H1 (cell line): ENCODE measurements around the gene LRRIQ4. TPM values are rescaled to one million over a fixed set of nuclear protein-coding genes. Genes with fewer than 3 reads are reported as not detected.

ENCODE experiments used
- CTCF ChIA-PET: fragments of 300-600 bp; sonication (Branson Sonifier 250); formaldehyde crosslinking; loops from one replicate; lab custom pipeline; 2021; ENCODE audit not compliant: partially characterized antibody; lab: Charles Lee
- POLR2A ChIA-PET: fragments of 300-600 bp; sonication (Branson Sonifier 250); formaldehyde crosslinking; loops from one replicate; lab custom pipeline; 2021; ENCODE audit warnings: inconsistent platforms; ENCODE audit not compliant: partially characterized antibody; lab: Charles Lee
- DNase-seq, 2 experiments: peaks; one replicate each; pipeline versions ENCODE4 v3.0.0 to v3.0.0-alpha.2; 2010 to 2022; ENCODE audit warnings: low spot score in 2 of 2, low read depth in 1 of 2, mixed read lengths in 1 of 2
- FAIRE-seq: peaks from 2 replicates; lab custom pipeline; 2011; peaks lifted over from hg19 to GRCh38; lab: Jason Lieb, UNC
- H2AFZ ChIP-seq: 2 replicates; pipeline ENCODE4 v1.8.1; 2012; ENCODE audit warnings: low read length, inconsistent platforms
- H2AK5ac ChIP-seq: 2 replicates; pipeline ENCODE4 v1.6.1; 2013; ENCODE audit warnings: low read depth, low read length
- H2BK120ac ChIP-seq: replicated peaks from 2 replicates; pipeline ENCODE3; 2013; ENCODE audit warnings: low read depth, low read length, inconsistent platforms
- H2BK12ac ChIP-seq: 2 replicates; pipeline ENCODE4 v1.6.1; 2013; ENCODE audit warnings: low read depth, low read length
- H2BK15ac ChIP-seq: 2 replicates; pipeline ENCODE4 v1.6.1; 2013; ENCODE audit warnings: low read length
- H2BK20ac ChIP-seq: 2 replicates; pipeline ENCODE4 v1.6.1; 2013; ENCODE audit warnings: low read length
- H2BK5ac ChIP-seq: 2 replicates; pipeline ENCODE4 v1.6.1; 2013; ENCODE audit warnings: low read depth, low read length
- H3K14ac ChIP-seq: 2 replicates; pipeline ENCODE4 v1.6.1; 2013; ENCODE audit warnings: inconsistent platforms; ENCODE audit not compliant: insufficient read length
- H3K18ac ChIP-seq: 2 replicates; pipeline ENCODE4 v1.6.1; 2013; ENCODE audit warnings: low read length; ENCODE audit errors: extremely low read depth
- H3K23ac ChIP-seq: 2 replicates; pipeline ENCODE4 v1.6.1; 2013; ENCODE audit warnings: inconsistent platforms; ENCODE audit not compliant: insufficient read length
- H3K23me2 ChIP-seq: 2 replicates; pipeline ENCODE4 v1.6.1; 2013; ENCODE audit warnings: low read depth, low read length
- H3K27ac ChIP-seq: 2 replicates; pipeline ENCODE4 v1.6.1; 2011; ENCODE audit warnings: low read depth, low read length, inconsistent platforms
- H3K27me3 ChIP-seq, 4 experiments: replicated peaks in 1 of 4; 1 replicate in 1 of 4; 2 replicates in 3 of 4; pipeline versions ENCODE4 v1.6.1 to v1.8.1; 2011 to 2013; ENCODE audit warnings: low read length in 3 of 4, mild to moderate bottlenecking in 3 of 4, inconsistent platforms in 2 of 4, mixed read lengths in 2 of 4, moderate library complexity in 1 of 4; ENCODE audit not compliant: control insufficient read depth in 3 of 4, insufficient read depth in 3 of 4; ENCODE audit errors: extremely low read depth in 1 of 4
- H3K36me3 ChIP-seq, 4 experiments: 2 replicates each; pipeline versions ENCODE4 v1.6.1 to v1.8.1; 2011 to 2013; ENCODE audit warnings: mild to moderate bottlenecking in 4 of 4, low read length in 3 of 4, moderate library complexity in 2 of 4, control low read depth in 1 of 4, inconsistent platforms in 1 of 4; ENCODE audit not compliant: insufficient read depth in 4 of 4, control insufficient read depth in 2 of 4
- H3K4ac ChIP-seq: replicated peaks from 2 replicates; pipeline ENCODE3; 2013; ENCODE audit warnings: low read length, low read depth, mixed read lengths, inconsistent platforms; ENCODE audit not compliant: insufficient read length
- H3K4me1 ChIP-seq, 4 experiments: replicated peaks in 1 of 4; 1 replicate in 1 of 4; 2 replicates in 3 of 4; pipeline versions ENCODE4 v1.6.1 to v1.8.1; 2011 to 2013; ENCODE audit warnings: low read length in 3 of 4, inconsistent platforms in 2 of 4, mixed read lengths in 1 of 4; ENCODE audit not compliant: insufficient read depth in 4 of 4, control insufficient read depth in 3 of 4
- H3K4me2 ChIP-seq, 2 experiments: 2 replicates each; pipeline versions ENCODE4 v1.6.1 to v1.8.1; 2011 to 2013; ENCODE audit warnings: low read depth in 2 of 2, low read length in 2 of 2, control low read depth in 1 of 2, inconsistent platforms in 1 of 2, mild to moderate bottlenecking in 1 of 2; ENCODE audit not compliant: insufficient read depth in 1 of 2
- H3K4me3 ChIP-seq, 4 experiments: fragments of 200-600, 300-600 bp in 1 of 4; sonication (generic), shearing (Covaris generic), sonication (Bioruptor Twin) in 1 of 4; 2 replicates each; pipeline versions ENCODE4 v1.5.1 to v1.8.1; 2011 to 2016; ENCODE audit warnings: low read length in 4 of 4, low read depth in 3 of 4, control low read depth in 2 of 4, inconsistent platforms in 2 of 4, mild to moderate bottlenecking in 2 of 4, mixed read lengths in 1 of 4, moderate library complexity in 1 of 4; ENCODE audit not compliant: insufficient read depth in 2 of 4; ENCODE audit errors: extremely low read depth in 1 of 4
- H3K56ac ChIP-seq: replicated peaks from 2 replicates; pipeline ENCODE3; 2013; ENCODE audit warnings: low read depth, mild to moderate bottlenecking, mixed read lengths, low read length, inconsistent platforms; ENCODE audit not compliant: insufficient read length
- H3K79me1 ChIP-seq: 2 replicates; pipeline ENCODE4 v1.6.1; 2013; ENCODE audit warnings: low read depth, low read length, control low read depth
- H3K79me2 ChIP-seq, 2 experiments: 2 replicates each; pipeline versions ENCODE4 v1.6.1 to v1.8.1; 2012 to 2013; ENCODE audit warnings: low read length in 2 of 2, mild to moderate bottlenecking in 2 of 2, inconsistent platforms in 1 of 2; ENCODE audit not compliant: insufficient read depth in 2 of 2, control insufficient read depth in 1 of 2
- H3K9ac ChIP-seq, 4 experiments: replicated peaks in 1 of 4; 1 replicate in 1 of 4; 2 replicates in 3 of 4; pipeline versions ENCODE4 v1.6.1 to v1.8.1; 2011 to 2013; ENCODE audit warnings: low read depth in 3 of 4, low read length in 3 of 4, control low read depth in 2 of 4, mild to moderate bottlenecking in 2 of 4, moderate library complexity in 2 of 4, inconsistent platforms in 1 of 4; ENCODE audit errors: extremely low read depth in 1 of 4
- H3K9me3 ChIP-seq, 2 experiments: 2 replicates each; pipeline versions ENCODE4 v1.6.1 to v1.8.1; 2012 to 2013; ENCODE audit warnings: mild to moderate bottlenecking in 2 of 2, moderate library complexity in 2 of 2, control low read depth in 1 of 2, inconsistent platforms in 1 of 2, low read depth in 1 of 2, low read length in 1 of 2, mixed read lengths in 1 of 2; ENCODE audit not compliant: insufficient read depth in 2 of 2
- H4K20me1 ChIP-seq, 2 experiments: replicated peaks in 1 of 2; 2 replicates each; pipeline versions ENCODE3 to v1.8.1; 2011 to 2013; ENCODE audit warnings: inconsistent platforms in 2 of 2, low read length in 2 of 2, mild to moderate bottlenecking in 1 of 2; ENCODE audit not compliant: insufficient read depth in 2 of 2, control insufficient read depth in 1 of 2
- H4K5ac ChIP-seq: 2 replicates; pipeline ENCODE4 v1.6.1; 2013; ENCODE audit warnings: low read length, low read depth, mixed read lengths, inconsistent platforms; ENCODE audit not compliant: insufficient read length
- H4K8ac ChIP-seq: 2 replicates; pipeline ENCODE4 v1.8.0; 2013; ENCODE audit warnings: mild to moderate bottlenecking, moderate library complexity, low read length, inconsistent platforms; ENCODE audit not compliant: insufficient read depth; ENCODE audit errors: extremely low read depth
- H4K91ac ChIP-seq: replicated peaks from 2 replicates; pipeline ENCODE3; 2013; ENCODE audit warnings: low read length, mixed read lengths, inconsistent platforms; ENCODE audit not compliant: insufficient read length
- BRCA1 ChIP-seq: IDR thresholded peaks from 2 replicates; pipeline ENCODE4 v1.6.1; 2012; ENCODE audit warnings: low read depth, low read length, improper control_type of control experiment
- CEBPB ChIP-seq: IDR thresholded peaks from 2 replicates; pipeline ENCODE4 v1.6.1; 2012; ENCODE audit warnings: low read depth, low read length
- CHD2 ChIP-seq: IDR thresholded peaks from 2 replicates; pipeline ENCODE4 v1.6.1; 2012; ENCODE audit warnings: low read length, improper control_type of control experiment
- CREB1 ChIP-seq: IDR thresholded peaks from 2 replicates; pipeline ENCODE4 v1.6.1; 2012; ENCODE audit warnings: inconsistent platforms
- EGR1 ChIP-seq: IDR thresholded peaks from 2 replicates; pipeline ENCODE4 v1.6.1; 2011; ENCODE audit warnings: low read depth, low read length, borderline replicate concordance
- FOSL1 ChIP-seq: IDR thresholded peaks from 2 replicates; pipeline ENCODE4 v1.6.1; 2011; ENCODE audit warnings: mild to moderate bottlenecking, low read depth, low read length, moderate library complexity; ENCODE audit not compliant: insufficient read depth
- GTF2F1 ChIP-seq: IDR thresholded peaks from 2 replicates; pipeline ENCODE4 v1.6.1; 2012; ENCODE audit warnings: low read depth, low read length, improper control_type of control experiment, borderline replicate concordance
- NRF1 ChIP-seq: IDR thresholded peaks from 2 replicates; pipeline ENCODE4 v1.6.1; 2011; ENCODE audit warnings: mild to moderate bottlenecking, low read depth, low read length, improper control_type of control experiment
- RFX5 ChIP-seq: IDR thresholded peaks from 2 replicates; pipeline ENCODE4 v1.6.1; 2011; ENCODE audit warnings: low read depth, low read length, improper control_type of control experiment, borderline replicate concordance
- SIN3A ChIP-seq, 2 experiments: IDR thresholded peaks in 1 of 2; conservative IDR thresholded peaks in 1 of 2; 2 replicates each; pipeline ENCODE4 v1.6.1; 2011 to 2012; ENCODE audit warnings: low read length in 2 of 2, improper control_type of control experiment in 1 of 2, low read depth in 1 of 2, mild to moderate bottlenecking in 1 of 2
- TCF12 ChIP-seq: IDR thresholded peaks from 2 replicates; pipeline ENCODE4 v1.6.1; 2011; ENCODE audit warnings: low read depth, mild to moderate bottlenecking, low read length
- WGBS, 2 experiments: shearing (Covaris generic) in 1 of 2; methylation state at CpG; one replicate each; pipeline versions ENCODE4 v1.1.6 to v1.1.7; 2013 to 2015; ENCODE audit warnings: low lambda C conversion rate in 2 of 2, mixed read lengths in 2 of 2, inconsistent platforms in 1 of 2, low coverage in 1 of 2, missing lambda C conversion rate in 1 of 2; ENCODE audit not compliant: insufficient replicate concordance in 2 of 2, insufficient coverage in 1 of 2, insufficient read length in 1 of 2; ENCODE audit errors: extremely low coverage in 1 of 2, missing lambda C conversion rate in 1 of 2; 5-methylcytosine and 5-hydroxymethylcytosine counted together
- polyA plus RNA-seq, 7 experiments: library from polyadenylated mRNA; depleted of rRNA in 3 of 7; stranded (reverse) in 5 of 7; unstranded in 2 of 7; fragments of >200 nt in 5 of 7; fragments of 200-250 nt in 2 of 7; gene quantifications; 1 replicate in 5 of 7; 2 replicates in 1 of 7; 4 replicates in 1 of 7; pipeline versions ENCODE4 v1.2.1 to v1.2.3, GENCODE V29; 2011 to 2013; ENCODE audit warnings: missing spikeins in 2 of 7, mixed read lengths in 2 of 7
- total RNA-seq: library from RNA; stranded (reverse); fragmentation: NEBNext Ultra II Directional; extraction: Animal tissue kit (Norgen Biotek cat#: 25700); gene quantifications from 2 replicates; pipeline ENCODE4 v1.2.1, GENCODE V29; 2021

LRRIQ4 gene
- total and polyA plus RNA-seq, 2 of the 8 experiments (the other 6 are each of a cell fraction or from before 2014, with no cell fraction given) = 0.08 TPM; not detected in 1

DNA sequence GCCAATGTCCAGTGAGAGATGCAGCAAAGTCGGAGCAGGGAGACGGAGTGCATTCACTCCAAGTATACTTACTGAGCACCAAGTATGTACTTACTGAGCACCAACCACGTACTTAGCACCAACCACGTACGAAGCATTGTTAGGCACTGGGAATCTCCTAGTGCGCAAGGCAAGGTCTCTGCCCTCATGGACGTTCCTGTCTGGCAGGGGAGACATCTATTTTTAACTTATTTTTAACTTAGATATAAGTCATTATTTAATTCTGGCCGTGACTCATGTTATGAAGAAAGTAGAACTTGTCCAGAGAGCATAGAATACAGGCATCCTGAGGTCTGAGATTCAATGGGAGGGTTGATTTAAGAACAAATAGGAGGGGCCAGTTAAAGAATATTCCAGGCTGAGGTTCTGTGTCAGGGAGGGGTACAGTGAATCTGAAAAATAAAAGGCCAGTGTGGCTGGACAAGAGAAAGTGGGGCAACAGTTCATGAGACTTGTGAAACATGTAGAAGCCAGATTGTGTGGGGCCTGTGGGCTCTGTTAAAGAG lies 66.4 kb downstream of the LRRIQ4 start:
- Histone ChIP-seq H3K14ac (no peak overlapping the region), H3K27ac (no peak overlapping the region), H3K4ac (no peak overlapping the region), H3K56ac (no peak overlapping the region), H2BK5ac (no peak overlapping the region), H3K9ac (no peak overlapping the region), H3K23ac (no peak overlapping the region), H2BK20ac (no peak overlapping the region), H4K8ac (no peak overlapping the region), H2AK5ac (no peak overlapping the region), H2AFZ (no peak overlapping the region; the same call in 1 of the 2 replicates), H3K79me1 (no peaks in the 10 kb centered on the region), H2BK120ac (no peak overlapping the region), H2BK15ac (no peak overlapping the region), H3K4me2 (no peak overlapping the region), H3K23me2 (no peaks in the 10 kb centered on the region), H3K4me3 (no peak overlapping the region), H4K20me1 (no peaks in the 10 kb centered on the region), H3K79me2 (no peaks in the 10 kb centered on the region), H3K36me3 (no peaks in the 10 kb centered on the region), H3K27me3 (no peaks in the 10 kb centered on the region), H3K18ac (no peak overlapping the region), H4K5ac (no peak overlapping the region), H4K91ac (no peak overlapping the region), H3K9me3 (no peaks in the 10 kb centered on the region), H2BK12ac (no peak overlapping the region), H3K4me1 (no peaks in the 10 kb centered on the region)
- CTCF ChIA-PET = no interaction called here
- TF ChIP-seq CHD2 = no peak
- TF ChIP-seq BRCA1 = no peak
- TF ChIP-seq FOSL1 = no peak
- no peak for TF ChIP-seq NRF1
- no peak for TF ChIP-seq EGR1
- TF ChIP-seq TCF12 = no peak
- TF ChIP-seq RFX5 = no peak
- TF ChIP-seq GTF2F1 = no peak
- TF ChIP-seq SIN3A (conservative IDR thresholded peaks at IDR 0.05 in 1 of 2, IDR thresholded peaks at IDR 0.05 in 1 of 2; ENCODE audit: low read depth in 1 of 2, low read length in 2 of 2) = no peak
- TF ChIP-seq CREB1 = no peak
- TF ChIP-seq CEBPB = no peak
- FAIRE-seq = no peak
- WGBS, 2 experiments = 89% methylated on average over 8 of the region's 8 CpGs; no CpG with 5 or more reads in 1 of the 2 experiments
- POLR2A ChIA-PET = no interaction called here
- DNase-seq = no peak
